Adrenal gland (tissue), 12 donors: Measurements from ENCODE around the gene ATE1. TPM values are rescaled to one million over a fixed set of nuclear protein-coding genes. Genes with fewer than 3 reads are reported as not detected.
A peak's percentile ranks its signal among the peaks of the same experiment; 100 is the strongest.

Source experiments
- DNase-seq, 7 donors: peaks; one replicate each; pipeline ENCODE4 v3.0.0-alpha.2; 2019 to 2020
- H3K27ac ChIP-seq, 5 donors: fragments of 200-600 bp; sonication (generic) in 4 of 5; 1 replicate in 3 of 5; 2 replicates in 2 of 5; pipeline versions ENCODE4 v1.5.1 to v1.8.0; 2016 to 2020; ENCODE audit warnings: mild to moderate bottlenecking in 1 of 5
- H3K27me3 ChIP-seq: fragments of 200-600 bp; 2 replicates; pipeline ENCODE4 v1.8.0; 2021
- H3K36me3 ChIP-seq, 2 donors: fragments of 200-600 bp; replicated peaks in 1 of 2; 1 replicate in 1 of 2; 2 replicates in 1 of 2; pipeline versions ENCODE4 v1.5.1 to v1.8.0; 2018 to 2022
- H3K4me1 ChIP-seq, 2 donors: fragments of 200-600 bp; replicated peaks in 1 of 2; 1 replicate in 1 of 2; 2 replicates in 1 of 2; pipeline versions ENCODE4 v1.5.1 to v1.8.0; 2018 to 2021
- H3K4me3 ChIP-seq, 4 donors: fragments of 200-600 bp; sonication (generic) in 3 of 4; one replicate each; pipeline ENCODE4 v1.5.1; 2016 to 2018
- H3K9me3 ChIP-seq, 3 donors: fragments of 200-600 bp; sonication (generic) in 1 of 3; replicated peaks in 1 of 3; 1 replicate in 2 of 3; 2 replicates in 1 of 3; pipeline versions ENCODE4 v1.5.1 to v1.8.0; 2016 to 2021
- POLR2A ChIP-seq, 2 donors: fragments of 450-650 bp; IDR thresholded peaks; one replicate each; pipeline ENCODE4 v1.6.1; 2017; ENCODE audit warnings: antibody characterized with exemption in 2 of 2, mild to moderate bottlenecking in 2 of 2, moderate library complexity in 1 of 2
- WGBS, 4 donors: extraction: QIAGEN DNeasy Blood & Tissue Kit in 2 of 4; methylation state at CpG; one replicate each; pipeline versions ENCODE4 v1.1.5 to v1.1.7; 2013 to 2017; 5-methylcytosine and 5-hydroxymethylcytosine counted together
- intact Hi-C, 2 donors: fragments of 100-400 bp; cut with DNase I; formaldehyde crosslinking; loops; one replicate each; pipeline versions ENCODE4 v1.14.1 to v1.15.0; 2022 to 2023
- polyA plus RNA-seq, 3 donors: library from polyadenylated mRNA; stranded (reverse); fragments of 200-250 nt in 2 of 3; fragments of 350-450 nt in 1 of 3; fragmentation: Illumina TruSeq in 1 of 3; extraction: RNeasy Lipid Tissue Mini Kit (QIAGEN cat#74804) in 1 of 3; gene quantifications; one replicate each; pipeline ENCODE4 v1.2.3, GENCODE V29; 2013 to 2014
- total RNA-seq, 9 donors: library from RNA; depleted of rRNA in 4 of 9; stranded (reverse); fragments of >200 nt in 4 of 9; fragments of 120-200 nt in 1 of 9; fragmentation: NEBNext Ultra II Directional in 1 of 9; extraction: Animal tissue kit (Norgen Biotek cat#: 25700) in 1 of 9; gene quantifications; one replicate each; pipeline versions ENCODE4 v1.1.0 to v1.2.4, GENCODE V29; 2013 to 2023
- TF ChIP-seq, protein P1 (sequence below), 6 experiments: fragments of 450-650 bp in 4 of 6; fragments of 200-600 bp in 2 of 6; sonication (generic) in 1 of 6; IDR thresholded peaks; 1 replicate in 5 of 6; 2 replicates in 1 of 6; pipeline versions ENCODE4 v1.5.1 to v1.8.0; 2016 to 2021; ENCODE audit warnings: antibody characterized with exemption in 6 of 6, mild to moderate bottlenecking in 2 of 6, moderate library complexity in 1 of 6
- donor health status: healthy with polysubstance abuse.
- donor health status: Bipolar disorder and iron deficiency.
- donor health status: DM: yes; HTN: yes; CAD: no.
- donor health status: DM: no; HTN: no; CAD: no.
- donor health status: DM: no; HTN: no; CAD: no.
- donor health status: DM: yes; HTN: yes; CAD: no.

Gene ATE1
- total and polyA plus RNA-seq, 12 donors, result 4.2 to 53.7 (median 31.9) TPM

DNA sequence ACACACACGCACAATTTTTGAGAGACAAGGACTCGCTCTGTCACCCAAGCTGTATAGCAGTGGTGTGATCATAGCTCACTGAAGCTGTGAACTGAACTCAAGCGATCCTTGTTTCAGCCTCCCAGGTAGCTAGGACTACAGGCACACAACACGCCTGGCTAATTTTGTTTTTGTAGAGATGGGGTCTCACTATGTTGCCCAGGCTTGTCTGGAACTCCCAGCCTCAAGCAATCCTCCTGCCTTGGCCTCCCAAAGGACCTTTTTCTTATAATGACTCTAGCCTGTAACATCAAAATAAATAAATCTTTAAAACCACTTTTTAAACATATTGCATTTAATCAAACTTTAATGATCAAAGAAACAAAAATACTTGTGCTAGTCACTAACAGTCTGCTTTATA lies 188.7 kb downstream of the ATE1 start:
- intact Hi-C loops, result loop anchor here in 1 of 2 donors (10.0 kb wide), 2 partner anchors 124 to 794 kb away; no protein-coding TSS in a partner anchor
- DNase-seq, result no peak
- no peak overlapping the region for H3K27ac ChIP-seq
- H3K4me3 ChIP-seq, result no peak overlapping the region
- TF ChIP-seq, protein P1, sequence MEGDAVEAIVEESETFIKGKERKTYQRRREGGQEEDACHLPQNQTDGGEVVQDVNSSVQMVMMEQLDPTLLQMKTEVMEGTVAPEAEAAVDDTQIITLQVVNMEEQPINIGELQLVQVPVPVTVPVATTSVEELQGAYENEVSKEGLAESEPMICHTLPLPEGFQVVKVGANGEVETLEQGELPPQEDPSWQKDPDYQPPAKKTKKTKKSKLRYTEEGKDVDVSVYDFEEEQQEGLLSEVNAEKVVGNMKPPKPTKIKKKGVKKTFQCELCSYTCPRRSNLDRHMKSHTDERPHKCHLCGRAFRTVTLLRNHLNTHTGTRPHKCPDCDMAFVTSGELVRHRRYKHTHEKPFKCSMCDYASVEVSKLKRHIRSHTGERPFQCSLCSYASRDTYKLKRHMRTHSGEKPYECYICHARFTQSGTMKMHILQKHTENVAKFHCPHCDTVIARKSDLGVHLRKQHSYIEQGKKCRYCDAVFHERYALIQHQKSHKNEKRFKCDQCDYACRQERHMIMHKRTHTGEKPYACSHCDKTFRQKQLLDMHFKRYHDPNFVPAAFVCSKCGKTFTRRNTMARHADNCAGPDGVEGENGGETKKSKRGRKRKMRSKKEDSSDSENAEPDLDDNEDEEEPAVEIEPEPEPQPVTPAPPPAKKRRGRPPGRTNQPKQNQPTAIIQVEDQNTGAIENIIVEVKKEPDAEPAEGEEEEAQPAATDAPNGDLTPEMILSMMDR (IDR thresholded peaks at IDR 0.05), result no peak
- no peak for TF ChIP-seq POLR2A (IDR thresholded peaks at IDR 0.05)
- no peaks in the 10 kb centered on the region for H3K4me1 ChIP-seq
- H3K9me3 ChIP-seq, result no peaks in the 10 kb centered on the region
- 95 to 100% (median 97%) methylated on average over 4 of the region's 4 CpGs for WGBS, 4 donors
- no peaks in the 10 kb centered on the region for H3K27me3 ChIP-seq
- H3K36me3 ChIP-seq, result peaks cover 0 to 6% of the 10 kb centered on the region in 2 donors

DNA sequence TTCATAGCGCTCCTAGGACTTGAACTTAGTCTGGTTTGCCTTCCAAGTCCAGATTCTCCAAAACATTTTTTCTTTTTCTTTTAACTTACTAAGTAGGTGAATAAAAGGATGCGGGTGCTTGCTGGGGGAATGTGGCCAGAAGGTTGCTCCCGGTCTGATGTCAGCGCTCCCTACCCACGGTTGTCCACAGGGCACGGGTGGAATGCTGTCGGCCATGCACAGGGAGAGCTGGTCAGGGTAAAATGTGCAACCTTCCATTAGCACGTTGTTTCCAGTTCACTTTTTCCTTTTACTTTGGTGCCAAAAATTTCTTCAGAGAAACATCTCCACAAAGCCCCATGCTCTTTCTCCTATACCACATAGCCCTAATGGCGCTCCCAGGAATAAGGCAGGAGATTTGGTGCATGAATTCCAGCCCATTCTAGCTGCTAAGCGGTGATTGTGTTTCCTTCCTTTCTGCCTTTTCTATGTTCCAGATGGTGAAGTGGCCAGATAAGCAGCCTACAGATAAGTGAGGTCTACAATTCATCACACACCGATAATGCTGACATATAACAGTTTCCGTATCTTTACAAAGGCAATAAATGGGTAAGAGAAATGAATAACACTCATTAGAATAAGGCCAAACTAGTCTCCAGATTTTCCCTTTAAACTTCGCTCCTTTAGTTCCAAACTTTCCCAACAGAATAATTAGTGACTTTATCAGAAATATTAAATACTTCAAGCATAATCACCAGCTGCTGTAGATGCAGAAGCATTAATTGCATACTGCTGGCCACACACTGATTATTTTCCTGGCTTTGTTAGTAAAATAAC lies 191.3 kb downstream of the ATE1 start:
- no peak for DNase-seq
- Histone ChIP-seq H3K9me3 (no peaks in the 10 kb centered on the region), H3K27me3 (no peaks in the 10 kb centered on the region), H3K4me3 (no peak overlapping the region), H3K4me1 (no peaks in the 10 kb centered on the region), H3K27ac (no peak overlapping the region), H3K36me3 (no peaks in the 10 kb centered on the region)
- TF ChIP-seq, protein P1 (IDR thresholded peaks at IDR 0.05), result no peak
- no peak for TF ChIP-seq POLR2A (IDR thresholded peaks at IDR 0.05)
- WGBS, 4 donors, result 64 to 69% (median 66%) methylated on average over 13 of the region's 13 CpGs
- intact Hi-C loops, result loop anchor here in 1 of 2 donors (10.0 kb wide), 2 partner anchors 122 to 792 kb away; no protein-coding TSS in a partner anchor

DNA sequence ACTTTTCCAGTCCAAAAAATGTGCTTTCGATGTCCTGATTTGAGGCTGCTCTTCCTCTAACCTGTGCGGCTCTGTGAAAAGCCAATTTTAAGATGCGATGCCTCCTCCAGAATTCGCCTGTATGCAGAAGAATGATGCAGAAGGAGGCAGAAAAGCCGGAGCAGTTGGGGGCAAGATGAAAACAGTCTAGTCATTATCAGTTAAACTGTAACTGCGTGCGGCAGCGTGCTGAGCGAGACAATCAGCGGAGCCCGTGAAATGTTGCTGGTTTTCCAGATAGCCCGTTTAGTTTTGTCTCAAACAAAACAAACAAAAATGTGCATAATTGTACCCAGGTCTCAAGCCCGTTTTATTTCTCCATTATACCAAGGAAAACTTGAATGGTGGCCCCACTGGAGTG lies 192.6 kb downstream of the ATE1 start:
- H3K4me3 ChIP-seq, result no peak overlapping the region
- TF ChIP-seq, protein P1 (IDR thresholded peaks at IDR 0.05), result no peak
- TF ChIP-seq POLR2A (IDR thresholded peaks at IDR 0.05), result no peak
- no peaks in the 10 kb centered on the region for H3K27me3 ChIP-seq
- no peak for DNase-seq
- H3K4me1 ChIP-seq, result no peaks in the 10 kb centered on the region
- no peak overlapping the region for H3K27ac ChIP-seq
- H3K9me3 ChIP-seq, result no peaks in the 10 kb centered on the region
- intact Hi-C loops, result loop anchor here in 1 of 2 donors (10.0 kb wide), 2 partner anchors 120 to 790 kb away; no protein-coding TSS in a partner anchor
- no peaks in the 10 kb centered on the region for H3K36me3 ChIP-seq
- 76 to 82% (median 76%) methylated on average over 13 of the region's 13 CpGs for WGBS, 4 donors

DNA sequence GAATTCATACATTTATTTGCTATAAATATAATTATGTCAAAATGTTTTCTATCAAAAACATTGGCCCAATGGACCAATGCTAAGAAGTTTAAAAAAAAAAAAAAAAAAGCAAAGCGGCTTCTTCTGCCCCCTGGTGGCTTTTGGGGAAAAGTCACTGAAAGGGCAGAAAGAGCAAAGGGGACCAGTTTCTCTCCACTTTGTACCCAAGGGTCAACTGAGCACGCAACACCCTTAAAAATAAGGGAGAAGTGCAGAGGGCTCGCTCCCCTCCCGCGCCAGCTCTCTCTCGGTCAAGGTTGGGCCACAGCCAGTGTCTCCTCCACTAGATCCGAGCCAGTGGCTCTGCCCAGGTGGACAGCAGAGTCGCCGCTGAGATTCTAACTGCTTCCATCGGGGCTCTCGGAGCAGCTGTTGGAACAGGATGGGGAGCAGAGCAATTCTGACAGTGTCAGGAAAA lies 193.2 kb downstream of the ATE1 start:
- intact Hi-C loops, result loop anchor here (5.0 to 10.0 kb wide), 3 partner anchors 120 to 792 kb away; no protein-coding TSS in a partner anchor
- Histone ChIP-seq H3K36me3 (no peaks in the 10 kb centered on the region), H3K27ac (no peak overlapping the region), H3K4me3 (no peak overlapping the region), H3K4me1 (no peaks in the 10 kb centered on the region), H3K9me3 (no peaks in the 10 kb centered on the region), H3K27me3 (no peaks in the 10 kb centered on the region)
- peak in 3 of 7 donors; percentile 16 to 33 (median 19) for DNase-seq
- TF ChIP-seq POLR2A (IDR thresholded peaks at IDR 0.05), result no peak
- TF ChIP-seq, protein P1 (IDR thresholded peaks at IDR 0.05), result peak; percentile 12 to 74 (median 54)
- WGBS, 4 donors, result 26 to 36% (median 32%) methylated on average over 8 to 11 of the region's 11 CpGs
